Stimulated activated naive CD4-positive, alpha-beta T cell treated with Interleukin-2 at 50 U/mL for 16 hours (primary cell): ENCODE data around the gene IFI6.

Source experiments
- DNase-seq: peaks from one replicate; lab custom pipeline; 2025; lab: John Stamatoyannopoulos, UW

IFI6 gene

DNA sequence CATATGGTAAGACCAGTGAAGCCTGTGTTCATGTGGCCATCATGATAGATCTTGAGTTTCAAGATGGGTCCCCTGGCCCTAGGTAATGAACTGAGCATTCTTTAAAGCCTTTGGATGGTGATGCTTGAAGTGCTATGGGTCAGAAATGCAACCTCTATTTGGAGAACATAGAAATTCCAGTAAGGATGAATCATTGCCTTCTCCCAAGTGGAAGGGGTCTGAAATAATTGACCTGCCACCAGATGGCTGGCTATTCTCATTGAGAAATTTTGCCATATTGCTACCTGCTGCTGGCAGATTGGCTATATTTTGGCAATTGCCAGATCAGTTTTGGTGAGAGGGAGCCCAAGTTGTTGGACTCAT lies 739 bp upstream of the IFI6 start:
- DNase-seq = no peak

DNA sequence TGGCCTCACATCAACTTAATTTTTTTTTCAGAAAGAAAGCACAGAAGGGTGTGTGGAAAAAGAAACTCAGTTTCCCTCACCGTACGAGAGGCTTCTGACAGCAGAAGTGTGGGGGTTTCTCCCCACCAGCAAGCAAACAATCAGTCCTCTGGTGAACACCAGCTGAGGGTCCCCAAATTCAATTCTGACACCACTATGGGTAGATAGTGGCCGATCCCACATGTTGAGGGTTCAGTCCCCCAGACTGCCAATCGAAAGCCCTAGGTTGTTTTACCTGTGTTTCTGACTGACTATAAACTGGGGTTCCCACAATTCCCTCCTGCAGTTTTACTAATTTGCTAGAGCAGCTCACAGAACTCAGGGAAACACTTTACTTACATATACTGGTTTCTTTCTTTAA lies 2.1 kb downstream of the IFI6 start:
- no peak for DNase-seq

DNA sequence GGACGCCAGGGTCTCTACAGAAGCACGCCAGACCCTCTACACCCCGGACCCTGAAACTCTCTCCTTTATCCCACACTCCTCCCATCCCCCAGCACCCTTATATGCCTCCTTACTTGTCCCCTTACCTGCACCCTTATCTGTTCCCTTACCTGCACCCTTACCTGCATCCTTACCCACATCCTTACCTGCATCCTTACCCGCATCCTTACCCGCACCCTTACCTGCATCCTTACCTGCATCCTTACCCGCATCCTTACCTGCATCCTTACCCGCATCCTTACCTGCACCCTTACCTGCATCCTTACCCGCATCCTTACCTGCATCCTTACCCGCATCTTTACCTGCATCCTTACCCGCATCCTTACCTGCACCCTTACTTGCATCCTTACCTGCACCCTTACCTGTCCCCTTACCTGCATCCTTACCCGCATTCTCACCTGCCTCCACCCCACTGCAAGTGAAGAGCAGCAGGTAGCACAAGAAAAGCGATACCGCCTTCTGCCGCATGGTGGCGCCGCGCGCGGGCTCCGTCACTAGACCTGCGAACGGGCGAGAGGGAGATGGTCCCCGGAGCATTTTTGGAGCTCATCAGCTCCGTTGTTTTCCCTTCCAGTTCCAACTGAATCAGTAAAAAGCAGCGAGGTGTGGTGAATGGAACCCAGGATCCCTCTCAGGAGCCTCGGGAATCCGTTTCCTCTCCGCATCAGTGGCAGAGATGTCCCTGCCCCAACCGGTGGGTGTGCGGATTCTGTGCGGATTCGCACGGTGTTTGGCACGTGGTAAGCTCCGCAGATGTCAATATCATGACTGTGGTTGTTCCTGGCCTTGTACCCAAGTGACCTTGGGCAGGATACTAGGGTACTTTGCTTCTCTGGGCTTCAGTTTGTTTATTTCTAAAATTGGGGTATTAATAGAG lies 2.9 kb downstream of the IFI6 start:
- peak; percentile 75 for DNase-seq

DNA sequence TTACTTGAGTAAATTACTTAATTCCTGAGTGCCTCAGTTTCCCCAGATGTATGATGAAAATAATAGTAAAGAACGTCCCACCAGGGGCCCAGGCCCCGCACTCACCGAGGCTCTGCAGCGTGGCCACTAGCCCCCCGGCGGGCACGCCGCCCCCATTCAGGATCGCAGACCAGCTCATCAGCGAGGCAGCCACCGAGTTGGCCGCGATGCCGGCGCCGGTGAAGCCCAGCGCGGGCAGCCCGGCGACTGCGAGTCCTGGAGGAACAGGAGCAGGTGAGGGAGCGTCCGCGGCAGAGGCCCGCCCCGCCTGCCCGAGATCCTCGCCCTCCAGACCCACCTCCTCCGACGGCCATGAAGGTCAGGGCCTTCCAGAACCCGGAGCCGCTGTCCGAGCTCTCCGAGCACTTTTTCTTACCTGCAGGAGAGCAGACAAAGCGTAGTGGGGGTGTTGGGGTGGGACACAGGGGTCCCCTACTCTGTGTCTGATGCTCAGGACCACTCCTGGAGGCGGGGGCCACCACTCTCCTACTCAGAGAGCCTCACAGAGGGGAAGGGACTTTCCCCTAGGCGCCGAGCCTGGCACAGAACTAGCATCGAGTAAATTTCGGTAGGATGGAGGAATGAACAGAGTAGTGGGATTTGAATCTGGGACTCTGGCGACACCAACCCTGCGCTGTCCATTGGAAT lies 3.7 kb downstream of the IFI6 start:
- no peak for DNase-seq

DNA sequence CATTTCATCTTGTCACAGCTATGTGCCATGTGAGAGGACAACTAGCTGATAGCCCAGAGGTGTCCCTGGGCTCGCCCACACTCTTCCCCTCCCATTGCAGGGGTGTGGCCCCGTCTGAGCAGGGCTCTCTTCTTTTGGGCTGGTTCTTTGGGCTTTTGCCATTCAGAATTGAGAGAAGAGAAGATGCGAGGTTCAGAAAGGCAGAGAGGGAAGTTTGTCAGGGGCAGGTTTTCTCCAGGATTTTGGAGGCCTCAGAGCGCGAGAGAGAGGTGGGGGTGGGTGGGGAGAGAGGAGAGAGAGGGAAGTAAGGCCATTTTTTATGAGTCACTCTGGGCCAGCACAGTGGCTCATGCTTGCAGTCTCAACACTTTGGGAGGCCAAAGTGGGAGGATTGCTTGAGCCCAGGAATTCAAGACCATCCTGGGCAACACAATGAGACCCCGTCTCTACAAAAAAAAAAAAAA lies 5.2 kb downstream of the IFI6 start:
- DNase-seq = no peak

DNA sequence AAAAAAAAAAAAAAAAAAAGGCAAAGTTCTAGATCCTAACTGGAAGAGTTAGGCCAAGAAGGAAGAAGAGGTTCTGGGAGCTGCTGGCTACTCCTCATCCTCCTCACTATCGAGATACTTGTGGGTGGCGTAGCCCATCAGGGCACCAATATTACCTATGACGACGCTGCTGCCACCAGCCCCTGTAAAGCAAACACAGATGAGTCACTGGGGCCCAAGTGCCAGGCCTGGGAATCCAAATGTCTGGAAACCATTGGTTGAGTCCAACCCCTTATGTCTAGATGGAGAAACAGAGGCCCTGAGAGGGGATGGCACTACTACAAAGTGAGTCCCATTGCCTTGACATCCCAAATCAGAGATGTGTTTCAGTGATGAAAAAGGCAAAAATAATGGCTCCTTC lies 5.7 kb downstream of the IFI6 start:
- no peak for DNase-seq

DNA sequence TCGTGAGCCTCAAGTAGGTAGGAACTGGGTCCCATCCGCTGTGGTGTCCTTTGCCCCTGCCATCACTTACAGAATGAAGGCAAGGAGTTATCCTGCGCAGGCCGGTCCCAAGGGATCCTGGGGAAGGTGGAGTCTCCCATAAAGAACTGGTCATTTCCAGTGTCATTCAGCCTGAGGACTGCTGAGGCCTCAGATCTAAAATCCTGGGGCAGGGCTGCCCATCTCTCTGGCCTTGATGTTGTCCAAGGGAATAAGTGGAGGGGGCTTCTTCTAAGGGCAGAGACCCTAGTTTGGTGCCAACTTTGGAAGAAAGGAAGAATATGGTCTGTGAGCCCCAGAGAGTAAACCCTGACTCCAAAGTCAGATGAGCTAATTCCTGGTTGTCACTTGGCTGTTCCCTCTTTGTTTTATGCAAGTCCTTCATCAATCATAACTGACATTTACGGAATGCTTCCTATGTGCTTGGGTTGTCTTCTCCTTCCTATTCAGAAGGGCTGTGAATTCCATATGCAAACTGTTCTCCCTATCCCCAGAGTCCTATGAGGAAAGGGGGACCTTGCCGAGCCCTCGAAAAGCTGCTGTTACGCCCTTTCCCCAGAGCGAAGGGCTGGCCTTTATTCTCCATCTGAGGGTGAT lies 6.9 kb downstream of the IFI6 start:
- no peak for DNase-seq

DNA sequence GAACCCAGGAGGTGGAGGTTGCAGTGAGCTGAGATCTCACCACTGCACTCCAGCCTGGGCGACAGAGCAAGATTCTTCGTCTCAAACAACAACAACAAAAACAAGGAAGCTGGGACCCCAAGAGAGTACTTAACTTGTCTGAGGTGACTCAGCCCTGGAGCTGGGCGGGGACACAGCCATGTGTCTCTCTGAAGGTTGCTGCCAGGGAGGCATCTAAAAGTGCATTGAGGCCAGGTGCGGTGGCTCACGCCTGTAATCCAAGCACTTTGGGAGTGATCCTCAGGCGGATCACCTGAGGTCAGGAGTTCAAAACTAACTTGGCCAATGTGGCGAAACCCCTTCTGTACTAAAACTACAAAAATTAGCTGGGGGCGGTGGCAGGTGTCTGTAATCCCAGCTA lies 7.7 kb downstream of the IFI6 start:
- no peak for DNase-seq

DNA sequence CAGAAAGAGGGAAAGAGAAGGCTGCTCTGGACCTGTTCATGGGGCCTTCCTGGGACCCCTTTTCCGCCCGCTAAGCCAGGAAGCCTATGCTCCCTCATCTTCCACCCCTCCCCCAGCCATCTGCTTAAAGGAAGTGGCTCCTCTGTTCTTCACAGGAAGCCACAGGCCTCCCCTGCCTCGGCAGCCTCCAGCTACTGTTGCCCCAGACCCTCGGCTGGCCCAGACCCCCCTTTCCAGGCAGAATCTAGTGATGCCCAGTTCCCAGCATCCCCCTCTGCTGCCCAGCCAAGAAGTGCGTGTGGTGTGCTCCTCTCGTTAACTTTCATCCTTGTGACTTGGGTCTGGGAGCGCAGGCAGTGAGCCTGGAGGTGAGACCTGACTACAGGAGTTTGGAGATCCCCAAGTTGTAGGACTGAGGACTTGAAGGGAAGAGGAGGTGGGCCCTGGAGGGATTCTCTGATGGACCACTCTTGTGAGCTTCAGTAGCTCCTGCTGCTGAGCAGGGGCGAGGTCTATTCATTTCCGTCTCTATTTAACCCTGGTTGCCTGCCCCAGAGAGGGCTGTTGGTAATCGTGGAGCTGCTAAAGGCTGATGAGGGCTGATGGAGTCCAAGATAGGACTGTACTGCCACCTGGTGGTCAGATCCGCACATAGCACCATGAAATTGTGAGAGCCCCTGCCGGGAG lies 9.1 kb downstream of the IFI6 start:
- DNase-seq = peak; percentile 83

DNA sequence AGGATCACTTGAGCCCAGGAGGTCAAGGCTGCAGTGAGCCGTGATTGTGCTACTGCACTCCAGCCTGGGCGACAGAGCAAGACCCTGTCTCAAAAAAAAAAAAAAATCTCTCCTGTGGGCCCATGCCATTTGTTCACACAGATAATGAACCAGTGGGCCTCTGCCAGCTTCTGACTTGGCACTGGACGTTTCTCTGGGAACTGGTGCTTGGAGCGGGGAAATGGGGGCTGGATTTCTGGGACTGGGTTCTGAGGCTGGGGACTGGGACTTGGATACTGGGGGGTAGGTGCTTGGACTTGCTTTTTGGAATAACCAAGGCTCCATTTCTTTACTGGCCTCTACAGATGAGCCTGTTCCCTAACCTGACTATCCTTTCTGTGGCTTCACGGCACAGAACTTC lies 9.7 kb downstream of the IFI6 start:
- no peak for DNase-seq

DNA sequence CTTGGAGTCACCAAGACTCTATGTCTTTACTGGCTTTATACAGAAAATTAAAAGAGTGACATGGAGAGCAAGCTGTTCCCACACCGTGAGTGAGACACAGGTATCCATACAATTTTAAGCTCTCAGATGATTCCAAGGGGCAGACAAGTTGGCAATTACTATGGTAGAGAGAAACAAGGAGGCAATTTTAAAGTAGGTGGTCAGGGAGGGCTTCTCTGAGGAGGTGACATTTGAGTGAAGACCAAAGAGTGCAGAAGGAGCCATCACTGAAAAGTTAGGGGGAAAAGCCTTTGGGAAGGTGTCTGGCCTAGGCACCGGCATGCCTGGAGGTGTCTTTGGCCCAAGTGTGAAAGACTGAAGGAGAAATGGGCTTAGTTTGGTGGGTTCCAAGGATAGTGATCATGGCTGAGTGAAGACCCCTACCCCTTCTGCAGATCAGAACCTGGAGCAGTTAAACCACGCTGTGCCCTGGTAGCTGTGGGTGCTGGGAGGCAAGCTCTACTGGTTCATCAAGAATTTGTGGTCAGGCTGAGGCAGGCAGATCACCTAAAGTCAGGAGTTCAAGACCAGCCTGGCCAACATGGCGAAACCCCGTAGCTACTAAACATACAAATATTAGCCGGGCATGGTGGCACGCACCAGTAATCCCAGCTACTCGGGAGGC lies 10.4 kb downstream of the IFI6 start:
- no peak for DNase-seq

DNA sequence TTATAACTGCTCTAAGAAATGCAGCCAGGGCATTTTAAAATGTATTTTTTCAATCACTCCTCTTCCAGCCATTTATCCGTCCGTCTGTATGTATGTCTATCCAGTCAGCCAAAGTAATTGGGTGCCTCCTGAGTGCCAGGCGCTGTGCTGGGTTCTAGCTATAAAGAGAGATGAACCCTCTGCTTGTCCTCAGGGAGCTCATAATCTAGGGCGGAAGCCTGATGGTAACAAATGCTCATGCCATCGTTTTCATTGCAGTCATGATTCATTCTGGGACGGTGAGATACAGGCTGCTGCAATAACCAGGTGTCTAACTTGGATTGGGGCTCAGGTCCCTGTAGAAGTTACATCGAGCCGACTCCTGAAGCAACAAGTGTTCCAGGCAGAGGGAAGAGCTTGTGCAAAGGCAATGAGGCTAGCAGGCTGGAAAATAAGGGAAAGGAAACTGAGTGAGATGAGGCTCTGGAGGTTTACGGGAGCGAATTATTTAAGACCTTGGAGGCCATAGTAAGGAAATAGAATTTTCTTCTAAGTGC lies 11.6 kb downstream of the IFI6 start:
- DNase-seq = no peak

DNA sequence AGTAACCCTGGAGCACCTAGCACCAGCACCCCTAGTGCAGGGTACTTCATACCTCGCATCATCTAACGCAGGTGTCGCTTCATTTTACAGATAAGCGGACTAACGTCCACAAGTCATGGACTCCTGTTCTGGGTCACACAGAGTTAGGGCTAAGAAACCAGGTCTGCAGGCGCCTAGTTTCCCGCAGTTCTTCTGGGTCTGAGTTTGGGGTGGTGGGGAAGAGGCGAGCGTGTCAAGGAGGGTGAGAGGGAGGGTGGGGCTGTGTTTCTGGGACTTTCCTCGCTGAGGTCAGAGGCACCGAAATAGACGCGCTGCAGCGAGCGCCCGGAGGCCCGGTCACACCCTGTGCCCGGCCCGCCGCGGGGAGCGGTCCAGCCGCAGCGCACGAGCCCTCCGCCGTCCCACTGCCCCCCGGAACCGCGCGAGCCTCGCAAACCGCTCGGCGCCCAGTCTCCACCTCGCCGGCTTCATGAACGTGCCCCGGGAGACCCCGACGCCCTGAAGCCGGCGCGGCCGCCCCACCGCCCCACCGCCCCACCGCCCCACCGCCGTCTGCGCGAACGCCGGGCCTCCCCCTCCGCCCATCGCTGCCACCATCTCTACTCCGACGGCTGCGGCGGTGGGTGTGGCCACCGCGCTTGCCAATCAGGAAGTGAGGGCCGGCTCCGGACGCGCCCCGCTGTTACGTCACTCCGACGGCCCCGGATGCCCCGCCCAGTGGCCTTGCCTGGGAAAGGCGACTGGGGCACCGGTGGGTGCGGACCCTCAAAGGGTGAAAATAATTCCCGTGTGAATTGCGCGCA lies 12.3 kb downstream of the IFI6 start:
- DNase-seq = peak; percentile 83

DNA sequence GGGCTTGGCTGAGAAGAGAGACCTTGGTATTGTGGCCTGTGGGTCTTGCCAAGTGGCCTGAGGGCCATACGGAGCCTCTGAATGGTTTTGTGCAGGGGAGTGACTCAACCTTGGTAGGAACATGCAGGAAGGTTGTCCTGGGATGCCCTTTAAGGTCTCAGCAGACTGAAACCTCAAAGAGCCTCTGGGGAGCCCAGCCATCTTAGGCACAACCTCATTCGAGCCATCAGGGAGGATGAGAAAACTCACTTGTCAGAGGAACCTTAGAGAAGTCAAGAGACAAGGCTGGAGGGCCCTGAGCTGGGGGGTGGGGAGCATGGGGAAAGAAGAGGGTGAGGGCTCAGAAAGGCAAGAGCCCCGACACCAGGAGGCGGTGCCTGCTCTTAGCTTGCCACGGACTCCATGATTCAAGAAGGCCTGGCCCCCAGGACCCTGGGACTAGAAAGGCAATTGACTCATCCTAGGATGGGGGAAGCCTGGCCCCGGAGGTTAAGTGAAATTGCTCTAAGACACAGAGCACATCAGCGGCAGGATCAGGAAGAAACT lies 13.0 kb downstream of the IFI6 start:
- DNase-seq = peak; percentile 41

DNA sequence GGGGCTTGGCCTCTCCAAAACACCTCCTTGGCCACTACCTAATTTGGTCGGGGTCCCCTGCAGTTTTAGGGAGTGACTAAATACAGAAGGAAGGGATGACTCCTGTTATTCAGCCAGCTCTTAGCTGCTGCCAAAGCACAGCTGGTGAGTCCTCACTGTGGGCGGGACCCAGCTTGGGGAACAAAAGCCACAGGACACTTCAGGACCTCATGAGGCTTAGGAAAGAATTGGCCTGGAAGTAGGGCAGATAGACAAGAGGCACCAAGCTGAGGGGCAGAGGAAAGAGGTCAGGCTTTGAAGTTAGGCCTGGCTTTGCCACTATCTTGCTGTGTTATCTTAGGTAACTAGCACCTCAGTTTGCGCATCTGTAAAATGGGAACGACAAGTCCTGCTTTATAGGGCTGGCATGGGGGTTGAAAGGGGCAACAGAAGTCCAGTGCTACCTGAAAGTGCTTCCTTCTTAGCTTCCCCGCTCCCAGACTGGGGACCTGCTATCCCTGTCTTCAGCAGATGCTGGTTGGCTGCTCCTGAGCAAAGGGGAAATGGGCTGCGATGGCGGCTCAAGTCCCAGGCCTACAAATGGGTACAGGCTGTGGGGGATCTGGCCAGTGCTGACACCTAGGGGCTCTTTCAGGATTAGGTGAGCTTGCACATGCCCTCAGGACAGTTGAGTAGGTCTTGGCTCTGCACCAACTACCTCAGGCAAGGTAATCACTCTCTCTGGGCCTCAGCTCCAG lies 15.7 kb downstream of the IFI6 start:
- DNase-seq = no peak

DNA sequence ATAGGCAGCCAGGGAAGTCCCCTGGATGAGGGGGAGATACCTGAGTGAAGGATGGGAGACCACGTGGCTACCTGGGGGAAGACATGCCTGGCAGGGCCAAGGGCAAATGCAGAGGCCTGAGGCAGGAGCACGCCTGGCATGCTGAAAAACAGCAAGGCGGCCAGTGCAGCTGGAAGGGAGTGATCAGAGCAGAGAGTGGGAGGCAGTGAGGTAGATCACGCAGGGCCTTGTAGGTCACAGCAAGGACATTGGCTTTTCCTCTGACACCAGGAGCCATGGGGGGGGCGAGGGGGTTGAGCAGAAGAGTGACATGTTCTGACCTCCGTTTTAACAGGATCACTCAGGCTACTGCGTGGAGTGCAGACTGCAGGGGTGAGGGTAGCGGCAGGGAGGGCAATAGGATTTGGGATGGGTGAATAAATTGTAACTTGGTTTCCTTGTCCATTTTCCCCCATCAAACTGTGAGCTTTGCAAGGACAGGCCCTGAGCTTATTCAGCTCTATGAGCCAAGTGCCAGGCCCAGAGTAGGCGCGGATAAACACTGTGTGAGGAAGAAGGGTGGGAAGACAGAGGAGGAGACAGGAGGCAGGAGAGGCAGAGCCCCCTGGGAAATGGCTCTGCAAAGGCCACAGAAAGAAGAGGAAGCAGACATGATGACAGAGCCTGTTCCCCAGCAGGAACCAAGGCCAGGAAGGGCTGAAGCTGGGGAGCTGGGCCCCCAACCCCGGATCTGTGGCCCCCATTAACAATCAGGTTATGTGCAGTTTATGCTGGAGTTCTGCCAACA lies 16.6 kb downstream of the IFI6 start:
- DNase-seq = no peak

DNA sequence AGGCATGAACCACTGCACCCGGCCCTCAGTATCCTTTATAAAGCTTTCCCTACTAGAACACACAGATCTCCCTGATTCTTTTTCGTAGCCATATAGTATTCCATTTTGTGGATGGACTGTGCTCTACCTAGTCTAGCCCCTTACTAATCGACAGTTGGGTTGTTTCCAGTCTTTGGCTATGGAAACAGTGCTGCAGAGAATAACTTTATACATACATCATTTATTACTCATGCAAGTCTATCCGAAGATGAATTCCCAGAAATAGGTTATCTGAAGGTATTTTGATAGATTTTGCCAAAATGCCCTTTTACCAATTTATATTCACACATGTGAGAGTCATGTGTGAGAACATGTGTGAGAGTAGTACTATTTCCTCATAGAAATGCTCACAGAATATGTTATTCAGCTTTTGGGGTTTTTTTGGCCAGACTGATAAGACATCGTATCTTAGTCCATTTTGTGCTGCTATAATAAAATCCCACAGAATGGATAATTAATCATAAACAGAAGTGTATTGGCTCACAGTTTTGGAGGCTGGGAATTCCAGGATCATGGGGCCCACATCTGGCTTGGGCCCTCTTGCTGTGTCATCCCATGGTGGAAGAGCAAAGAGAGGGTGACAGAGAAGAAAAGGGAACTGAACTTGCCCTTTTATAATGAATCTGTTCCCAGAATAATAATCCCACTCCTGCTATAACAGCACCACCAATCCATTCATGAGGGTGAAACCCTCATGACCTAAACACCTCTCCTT lies 19.7 kb downstream of the IFI6 start:
- DNase-seq = no peak

DNA sequence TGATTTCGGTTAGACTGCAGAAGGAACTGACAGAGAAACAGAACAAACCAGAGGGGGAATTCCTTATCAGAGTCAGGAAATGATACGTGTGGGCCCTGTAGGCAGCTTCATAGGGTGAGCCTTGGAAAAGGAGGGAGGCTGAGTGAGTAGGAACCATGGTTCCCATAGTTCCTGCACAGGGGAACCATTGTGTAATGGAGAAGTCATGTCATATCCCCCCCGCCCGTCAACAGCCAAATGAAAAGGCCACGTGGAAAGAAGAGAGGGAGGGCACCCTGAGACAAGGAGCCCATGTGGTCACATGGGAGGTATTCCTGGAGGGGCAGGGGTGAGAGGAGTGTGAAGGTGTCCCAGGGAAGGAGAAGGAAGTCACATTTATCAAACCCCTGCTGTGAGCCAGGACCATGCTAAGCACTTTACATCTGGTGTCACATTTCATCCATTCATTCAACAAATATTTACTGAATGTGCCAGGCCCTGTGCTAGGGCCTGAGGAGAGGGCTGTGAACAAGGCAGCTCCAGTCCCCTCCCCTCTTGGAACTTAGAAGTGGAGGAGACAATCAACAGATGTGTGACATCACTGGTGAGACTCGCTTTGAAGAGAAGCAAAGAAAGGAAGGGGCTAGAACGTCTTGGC lies 21.3 kb downstream of the IFI6 start:
- no peak for DNase-seq
